Right renal pelvis (tissue), 4 donors: ENCODE results near the gene CELA3A. TPM values are rescaled to one million over a fixed set of nuclear protein-coding genes. Genes with fewer than 3 reads are reported as not detected.
"Not testable (repeated sequence)": the region's sequence is repeated elsewhere in the genome, so short reads cannot be mapped to it uniquely, and the experiment has no call there.

ENCODE experiments used
- DNase-seq, 4 donors: peaks; one replicate each; pipeline ENCODE4 v3.0.0-alpha.2; 2013; ENCODE audit warnings: low read depth in 4 of 4, low spot score in 3 of 4, missing footprints in 1 of 4
- polyA plus RNA-seq, 4 donors: library from polyadenylated mRNA; unstranded; fragments of 120-200 nt; gene quantifications; one replicate each; pipeline ENCODE4 v1.2.1, GENCODE V29; 2013; ENCODE audit not compliant: insufficient read length in 4 of 4

CELA3A gene
- polyA plus RNA-seq, 4 donors = 0.13 TPM; not detected in 3

GRCh38 chr1:22012752-22013151 lies 11.3 kb downstream of the CELA3A start:
- DNase-seq = not testable (repeated sequence)

DNA sequence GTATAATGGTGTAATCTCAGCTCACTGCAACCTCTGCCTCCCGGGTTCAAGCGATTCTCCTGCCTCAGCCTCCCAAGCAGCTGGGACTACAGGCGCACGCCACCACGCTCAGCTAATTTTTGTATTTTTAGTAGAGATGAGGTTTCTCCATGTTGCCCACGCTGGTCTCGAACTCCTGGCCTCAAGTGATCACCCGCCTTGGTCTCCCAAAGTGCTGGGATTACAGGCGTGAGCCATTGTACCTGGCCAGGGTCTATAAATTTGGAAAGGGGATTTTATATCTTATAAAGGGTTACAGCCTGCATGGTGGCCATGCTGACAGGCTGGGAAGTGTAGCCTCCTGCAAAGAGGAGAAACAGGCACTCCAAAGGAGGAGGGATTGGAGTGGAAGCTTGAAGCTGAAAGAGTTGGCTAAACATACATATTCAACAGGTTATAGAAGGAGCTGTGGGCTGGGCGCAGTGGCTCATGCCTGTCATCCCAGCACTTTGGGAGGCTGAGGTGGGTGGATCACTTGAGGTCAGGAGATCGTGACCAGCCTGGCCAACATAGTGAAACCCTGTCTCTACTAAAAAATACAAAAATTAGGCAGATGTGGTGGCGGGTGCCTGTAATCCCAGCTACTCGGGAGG lies 13.2 kb downstream of the CELA3A start:
- DNase-seq = not testable (repeated sequence)

- no peak for DNase-seq
Measured at GRCh38 chr1:22018583-22019559, 17.4 kb downstream of the CELA3A start.

GRCh38 chr1:22021061-22021460 lies 19.6 kb downstream of the CELA3A start:
- no peak for DNase-seq

DNA sequence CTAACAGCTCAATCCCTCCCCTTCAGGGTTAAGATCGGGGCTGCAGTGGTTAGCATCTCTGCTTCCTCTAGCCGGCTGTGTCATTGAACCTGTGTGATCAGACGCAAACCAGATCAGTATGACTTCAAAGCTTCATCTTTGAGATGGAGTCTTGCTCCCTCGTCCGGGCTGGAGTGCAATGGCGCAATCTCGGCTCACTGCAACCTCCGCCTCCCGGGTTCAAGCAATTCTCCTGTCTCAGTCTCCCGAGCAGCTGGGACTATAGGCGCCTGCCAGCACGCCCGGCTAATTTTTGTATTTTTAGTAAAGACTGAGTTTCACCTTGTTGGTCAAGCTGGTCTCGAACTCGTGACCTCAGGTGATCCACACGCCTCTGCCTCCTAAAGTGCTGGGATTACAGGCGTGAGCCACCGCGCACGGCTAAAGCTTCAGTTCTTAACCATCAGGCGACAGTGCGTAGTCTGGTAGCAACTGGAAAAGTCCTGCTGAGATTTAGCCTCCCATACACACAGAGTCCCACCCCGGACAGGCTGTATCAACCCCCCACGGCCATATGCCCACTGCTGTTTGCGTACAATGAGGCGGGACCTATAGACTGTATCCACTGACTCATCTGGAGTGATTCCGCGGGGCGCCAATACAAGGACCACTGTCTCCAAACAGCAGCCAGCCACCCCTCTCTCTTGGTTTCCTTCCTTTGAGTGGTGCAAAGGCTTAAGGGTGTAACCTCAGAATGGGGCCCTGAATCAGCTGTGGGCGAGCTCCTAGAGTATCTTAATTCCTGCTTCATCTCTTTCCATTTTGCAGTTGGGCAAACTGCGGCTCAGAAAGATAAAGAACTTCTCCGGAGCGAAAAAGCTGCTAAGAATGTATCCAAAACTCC lies 23.3 kb downstream of the CELA3A start:
- peak in 2 of 4 donors; percentile 63 to 67 for DNase-seq

- DNase-seq = peak; percentile 83 to 87 (median 84)
Measured at GRCh38 chr1:22025368-22026155, 24.1 kb downstream of the CELA3A start.

- DNase-seq = no peak
Measured at GRCh38 chr1:22026924-22027289, 25.4 kb downstream of the CELA3A start.

DNA sequence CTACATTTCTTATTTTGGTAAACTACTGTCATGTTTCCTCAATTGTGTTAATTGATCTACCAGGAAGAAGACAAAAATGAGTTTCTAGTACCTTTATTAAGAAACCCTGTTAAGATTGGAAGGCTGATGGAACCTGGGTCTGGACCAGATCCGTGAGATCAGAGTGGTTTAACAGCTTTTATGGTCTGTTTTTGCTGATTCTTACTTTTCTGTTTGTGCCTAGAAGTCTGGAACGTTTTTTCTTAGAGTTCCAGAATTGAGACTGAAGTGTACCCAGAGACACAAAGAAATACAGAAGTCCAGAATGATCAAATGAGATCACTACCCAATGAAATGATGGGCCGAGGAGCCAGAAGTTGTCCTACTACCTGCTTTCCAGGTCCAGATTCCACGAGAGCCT lies 28.6 kb downstream of the CELA3A start:
- DNase-seq = no peak

DNA sequence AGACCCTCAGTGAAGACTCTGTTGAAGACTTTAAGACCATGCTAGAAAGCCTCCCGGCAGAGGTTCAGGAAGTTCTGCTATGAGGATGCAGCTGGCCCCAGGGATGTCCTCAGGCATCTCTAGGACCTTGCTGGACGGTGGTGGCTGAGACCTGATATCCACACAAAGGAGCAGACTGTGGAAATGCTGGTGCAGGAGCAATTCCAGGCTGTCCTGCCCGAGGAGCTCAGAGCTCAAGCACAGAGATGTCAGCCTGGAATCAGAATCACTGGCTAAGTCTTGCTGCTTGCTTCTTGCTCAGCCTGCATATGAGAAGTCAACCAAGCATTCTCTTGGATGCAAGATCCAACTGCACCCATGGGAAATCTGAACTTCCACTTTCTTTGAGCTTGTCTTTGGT lies 29.0 kb downstream of the CELA3A start:
- no peak for DNase-seq

DNA sequence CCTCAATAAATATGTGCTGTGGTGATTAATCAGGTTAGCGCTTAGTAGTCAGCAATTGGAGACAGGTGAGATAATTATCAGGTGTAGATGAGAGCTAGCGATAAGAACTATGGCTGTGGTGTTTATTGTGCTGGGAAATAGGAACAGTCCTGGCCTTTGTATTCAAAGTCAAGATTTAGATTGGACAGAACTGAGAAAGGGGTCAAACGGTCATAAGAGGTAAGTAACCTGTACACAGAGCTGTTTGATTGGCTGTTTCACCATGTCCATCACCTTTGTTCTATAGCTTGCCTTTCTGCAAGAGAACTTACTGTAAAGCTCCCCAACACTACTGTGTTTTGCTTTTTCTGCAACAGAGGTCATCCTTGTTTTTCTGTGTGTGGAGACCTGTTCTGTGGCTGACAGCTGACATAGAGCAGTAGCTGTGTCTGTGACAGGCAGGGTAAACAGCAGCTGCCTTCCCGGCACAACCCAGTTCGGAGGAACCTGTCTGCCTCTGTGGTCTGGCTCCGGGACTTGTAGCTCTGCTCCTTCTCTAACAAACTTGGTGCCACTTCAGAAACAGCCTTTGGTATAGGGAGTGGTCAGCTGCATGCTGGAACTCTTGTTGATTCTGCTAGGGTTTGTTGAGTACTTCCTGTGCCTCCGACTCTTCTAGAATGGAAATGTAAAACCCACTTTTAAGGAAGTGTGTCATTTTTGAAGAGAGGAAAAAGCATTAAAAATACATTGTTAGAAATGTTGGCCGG lies 29.9 kb downstream of the CELA3A start:
- no peak for DNase-seq

- DNase-seq = not testable (repeated sequence)
Measured at GRCh38 chr1:22034834-22035233, 33.4 kb downstream of the CELA3A start.

GRCh38 chr1:22037520-22037919 lies 36.1 kb downstream of the CELA3A start:
- DNase-seq = no peak

DNA sequence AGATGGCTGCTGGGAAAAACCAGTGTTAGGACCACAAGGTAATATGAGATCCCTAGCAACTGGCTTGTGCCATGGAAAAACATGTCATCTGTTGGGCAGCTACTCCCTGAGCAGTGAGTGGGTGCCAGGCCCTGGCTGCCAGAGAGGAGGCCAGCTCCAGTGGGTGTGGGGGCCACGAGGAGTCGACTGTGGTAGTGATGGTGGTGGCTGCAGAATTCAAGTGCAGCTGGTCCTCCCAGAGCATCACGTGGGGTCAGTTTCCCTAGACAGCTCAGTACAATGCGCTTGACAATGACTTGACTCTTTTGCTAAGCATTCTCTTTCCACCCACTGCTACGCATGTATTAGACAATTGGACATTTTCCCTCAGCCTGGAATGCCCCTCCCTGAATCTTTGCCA lies 36.6 kb downstream of the CELA3A start:
- DNase-seq = no peak

DNA sequence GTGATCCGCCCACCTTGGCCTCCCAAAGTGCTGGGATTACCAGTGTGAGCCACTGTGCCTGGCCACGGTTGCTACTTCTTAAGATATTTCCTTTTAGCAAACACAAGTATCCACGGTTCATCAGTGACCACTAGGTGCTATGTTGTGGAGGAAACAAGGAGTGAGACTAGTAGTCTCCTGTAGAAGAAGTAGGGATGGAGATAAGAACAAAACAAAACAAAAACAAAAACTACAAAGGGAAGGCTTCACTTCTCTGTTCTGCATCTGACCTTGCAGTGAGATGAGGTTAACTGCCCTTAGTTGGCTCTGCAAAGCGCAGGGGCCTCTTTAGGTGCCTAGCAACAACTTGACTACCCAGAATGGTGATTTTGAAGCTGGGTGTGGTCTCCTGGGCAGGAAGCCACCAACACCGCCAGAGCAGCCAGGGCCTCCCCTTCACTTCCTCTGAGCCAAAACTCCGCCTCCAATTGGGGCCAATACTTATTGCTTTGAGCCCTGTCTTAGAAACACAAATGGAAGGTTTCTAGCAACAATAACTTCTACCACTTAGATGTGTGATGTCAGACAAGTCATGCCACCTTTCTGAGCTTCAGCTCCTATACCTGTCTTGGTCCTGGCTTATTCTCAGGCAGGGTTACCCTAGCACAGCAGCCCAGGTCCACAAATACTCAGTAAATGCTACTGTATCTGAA lies 38.3 kb downstream of the CELA3A start:
- no peak for DNase-seq

GRCh38 chr1:22040286-22040623 lies 38.8 kb downstream of the CELA3A start:
- DNase-seq = no peak

DNA sequence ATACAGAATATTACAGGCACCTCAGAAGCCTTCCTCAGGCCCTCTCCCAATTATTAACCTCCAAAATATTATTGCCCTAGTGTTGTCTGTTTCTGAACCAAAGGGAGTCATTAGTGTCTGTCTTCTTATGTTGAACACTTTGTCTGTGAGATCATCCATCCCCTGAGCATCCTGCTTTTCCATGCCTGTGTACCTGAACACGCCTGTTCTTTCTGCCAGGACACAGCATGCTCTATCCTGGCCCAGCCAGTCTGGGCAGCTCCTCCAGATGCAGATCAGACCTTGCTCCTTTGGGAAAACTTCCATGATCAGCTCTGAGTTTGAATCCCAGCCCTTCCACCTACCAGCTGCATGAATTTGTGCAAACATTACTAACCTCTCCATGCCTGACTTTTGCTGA lies 40.0 kb downstream of the CELA3A start:
- DNase-seq = no peak

GRCh38 chr1:22043198-22043769 lies 41.8 kb downstream of the CELA3A start:
- peak in 1 of 4 donors; percentile 43 for DNase-seq

DNA sequence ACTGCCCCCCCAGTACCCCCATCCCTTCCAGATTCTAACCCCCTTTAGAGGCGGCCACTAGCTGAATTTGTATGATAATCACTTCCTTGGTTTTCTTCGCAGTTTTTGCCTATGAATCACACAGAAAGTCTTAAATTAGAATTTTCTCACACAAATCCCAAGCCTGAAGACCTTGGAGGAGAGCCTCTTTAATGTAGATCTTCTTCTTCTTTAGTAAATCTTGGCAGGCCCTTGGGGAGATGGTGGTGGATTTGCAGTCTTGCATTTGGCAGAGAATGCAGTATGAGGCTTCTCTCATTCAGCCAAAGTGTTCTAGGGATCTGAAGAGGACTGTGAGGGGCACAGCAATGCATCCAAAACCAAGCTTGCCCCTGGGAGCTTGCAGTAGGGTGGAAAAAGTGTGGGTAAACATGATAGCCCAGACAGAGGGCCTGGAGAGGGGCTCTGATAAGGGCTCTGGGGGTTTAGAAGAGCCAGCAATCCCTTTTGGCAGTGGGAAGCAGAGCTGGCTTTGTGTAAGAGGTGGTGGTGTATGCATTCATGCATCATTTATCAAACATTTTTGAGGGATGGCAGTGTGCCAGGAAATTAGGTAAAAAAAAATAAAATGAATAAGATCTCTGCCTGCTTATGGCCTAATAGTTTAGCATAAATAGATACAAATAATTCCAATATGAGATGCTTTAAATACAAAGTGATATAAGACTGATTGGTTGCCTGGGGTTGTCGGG lies 43.4 kb downstream of the CELA3A start:
- no peak for DNase-seq
